Kidney (tissue), 14 donors: ENCODE measurements around the gene DNAJB6. TPM values are rescaled to one million over a fixed set of nuclear protein-coding genes. Genes with fewer than 3 reads are reported as not detected.

Experiments used
- DNase-seq, 5 donors: peaks; one replicate each; pipeline ENCODE4 v3.0.0-alpha.2; 2013 to 2020
- FAIRE-seq: peaks from 2 replicates; lab custom pipeline; 2012; peaks lifted over from hg19 to GRCh38; lab: Jason Lieb, UNC
- H3K27ac ChIP-seq, 2 donors: one replicate each; pipeline ENCODE4 v1.7.0; 2013; ENCODE audit warnings: low read depth in 2 of 2, low read length in 2 of 2, inconsistent platforms in 1 of 2
- H3K27me3 ChIP-seq: one replicate; pipeline ENCODE4 v1.7.1; 2013; ENCODE audit warnings: low read length, inconsistent platforms; ENCODE audit not compliant: control insufficient read depth, insufficient read depth
- H3K36me3 ChIP-seq, 3 donors: one replicate each; pipeline versions ENCODE4 v1.7.0 to v1.7.1; 2013; ENCODE audit warnings: low read length in 3 of 3, control low read depth in 1 of 3, inconsistent platforms in 1 of 3; ENCODE audit not compliant: insufficient read depth in 3 of 3, control insufficient read depth in 2 of 3
- H3K4me1 ChIP-seq, 3 donors: one replicate each; pipeline versions ENCODE4 v1.7.0 to v1.7.1; 2013; ENCODE audit warnings: low read length in 3 of 3, inconsistent platforms in 1 of 3, low read depth in 1 of 3; ENCODE audit not compliant: control insufficient read depth in 2 of 3, insufficient read depth in 2 of 3
- H3K4me3 ChIP-seq, 3 donors: one replicate each; pipeline versions ENCODE4 v1.7.0 to v1.8.1; 2013; ENCODE audit warnings: low read length in 3 of 3, control low read depth in 1 of 3, inconsistent platforms in 1 of 3
- H3K9ac ChIP-seq, 3 donors: one replicate each; pipeline versions ENCODE4 v1.7.0 to v1.7.1; 2013; ENCODE audit warnings: low read length in 3 of 3, control low read depth in 1 of 3, inconsistent platforms in 1 of 3
- H3K9me3 ChIP-seq, 3 donors: one replicate each; pipeline versions ENCODE4 v1.7.0 to v1.7.1; 2013; ENCODE audit warnings: low read length in 3 of 3, control low read depth in 1 of 3, inconsistent platforms in 1 of 3; ENCODE audit not compliant: control insufficient read depth in 2 of 3, insufficient read depth in 1 of 3
- CTCF ChIP-seq: IDR thresholded peaks from 3 replicates; pipeline ENCODE4 v1.5.1; 2012; ENCODE audit warnings: mild to moderate bottlenecking, moderate library complexity, borderline replicate concordance; ENCODE audit not compliant: insufficient read depth; ENCODE audit errors: extremely low read depth
- intact Hi-C: fragments of 100-400 bp; cut with DNase I; formaldehyde crosslinking; loops from one replicate; pipeline ENCODE4 v1.11.1; 2022
- polyA plus RNA-seq: library from polyadenylated mRNA; stranded (reverse); fragments of 350-450 nt; fragmentation: Illumina TruSeq; extraction: RNeasy Lipid Tissue Mini Kit (QIAGEN cat#74804); gene quantifications from one replicate; pipeline ENCODE4 v1.2.3, GENCODE V29; 2014; ENCODE audit warnings: low read depth, low replicate concordance; ENCODE audit not compliant: insufficient read depth
- total RNA-seq: library from RNA; stranded (reverse); fragmentation: NEBNext Ultra II Directional; extraction: Animal tissue kit (Norgen Biotek cat#: 25700); gene quantifications from one replicate; pipeline ENCODE4 v1.2.1, GENCODE V29; 2021
- donor health status: control.
- donor health status: control.
- donor health status: control.
- donor health status: control.
- donor health status: control.
- donor health status: DM: yes; HTN: yes; CAD: no.
- donor health status: Normal renal cell carcinoma (clear cell type).

The DNAJB6 gene
- total and polyA plus RNA-seq, 2 donors from 2014 or later: 74.5 to 86.8 TPM

GRCh38 chr7:157439149-157439548 is 102.3 kb downstream of the DNAJB6 start:
- no peak for FAIRE-seq
- intact Hi-C loops: no loop called here
- Histone ChIP-seq H3K27me3 (no peaks in the 10 kb centered on the region), H3K9ac (no peak overlapping the region), H3K9me3 (no peaks in the 10 kb centered on the region), H3K4me1 (no peaks in the 10 kb centered on the region), H3K27ac (no peak overlapping the region), H3K36me3 (no peaks in the 10 kb centered on the region), H3K4me3 (no peak overlapping the region)
- TF ChIP-seq CTCF: no peak
- DNase-seq: peak in 1 of 5 donors; percentile 29

GRCh38 chr7:157439761-157440160 is 103.0 kb downstream of the DNAJB6 start:
- intact Hi-C loops: no loop called here
- TF ChIP-seq CTCF: no peak
- no peak overlapping the region for H3K27ac ChIP-seq
- DNase-seq (peak in 1 of 5 donors; percentile 4), FAIRE-seq (no peak)
- H3K36me3 ChIP-seq: no peaks in the 10 kb centered on the region
- no peak overlapping the region for H3K4me3 ChIP-seq
- no peaks in the 10 kb centered on the region for H3K27me3 ChIP-seq
- H3K9ac ChIP-seq: no peak overlapping the region
- no peaks in the 10 kb centered on the region for H3K4me1 ChIP-seq
- no peaks in the 10 kb centered on the region for H3K9me3 ChIP-seq

DNA sequence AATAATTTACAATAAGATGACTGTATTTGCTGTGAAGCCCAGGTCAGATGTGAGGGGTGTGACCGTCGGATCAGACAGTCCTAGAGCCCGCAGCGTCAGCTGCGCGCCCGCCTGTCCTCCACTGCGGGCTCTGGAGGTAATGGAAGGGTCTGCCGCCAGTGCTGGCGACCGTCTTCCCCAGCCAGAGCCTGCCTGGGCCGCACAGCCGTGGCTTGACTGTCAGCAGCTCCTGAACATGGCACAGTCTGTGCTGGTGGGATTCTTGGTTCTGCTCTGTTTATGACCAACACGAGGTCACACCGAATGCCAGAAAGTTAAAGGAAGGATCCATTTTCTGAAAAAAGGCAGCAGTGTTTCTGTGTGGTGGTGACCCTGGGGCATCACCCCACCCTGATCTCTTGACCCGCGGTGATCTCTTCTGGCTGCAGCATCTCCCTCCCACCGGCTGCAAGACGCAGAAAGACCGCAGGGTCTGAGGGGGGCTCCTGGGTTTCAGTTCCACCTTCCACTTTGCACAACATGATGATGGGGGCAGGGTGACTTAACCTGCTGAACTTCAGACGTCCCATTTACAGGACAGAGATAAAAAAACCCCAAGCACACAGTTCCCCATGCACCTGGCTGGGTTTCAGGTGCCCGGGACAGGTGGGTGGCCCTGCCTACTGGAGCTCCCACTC is 103.7 kb downstream of the DNAJB6 start:
- FAIRE-seq: no peak
- Histone ChIP-seq H3K36me3 (no peaks in the 10 kb centered on the region), H3K4me3 (no peak overlapping the region), H3K27ac (no peak overlapping the region), H3K9ac (no peak overlapping the region), H3K9me3 (no peaks in the 10 kb centered on the region), H3K4me1 (no peaks in the 10 kb centered on the region), H3K27me3 (no peaks in the 10 kb centered on the region)
- peak in 1 of 5 donors; percentile 29 for DNase-seq
- intact Hi-C loops: no loop called here
- no peak for TF ChIP-seq CTCF
